Mesodermal cell (in vitro differentiated cells): ENCODE results near the gene GDF10.

Experiments used
- H3K27ac ChIP-seq: 2 replicates; pipeline ENCODE4 v1.7.0; 2013; ENCODE audit warnings: mild to moderate bottlenecking, low read depth, low read length, moderate library complexity; ENCODE audit not compliant: severe bottlenecking
- H3K36me3 ChIP-seq: 2 replicates; pipeline ENCODE4 v1.7.1; 2013; ENCODE audit warnings: mild to moderate bottlenecking, low read length, moderate library complexity; ENCODE audit not compliant: control insufficient read depth, insufficient read depth
- H3K4me1 ChIP-seq: one replicate; pipeline ENCODE4 v1.7.1; 2013; ENCODE audit warnings: mild to moderate bottlenecking, low read length; ENCODE audit not compliant: insufficient read depth, control insufficient read depth, poor library complexity, severe bottlenecking
- H3K4me3 ChIP-seq: 2 replicates; pipeline ENCODE4 v1.7.0; 2013; ENCODE audit warnings: low read length, control low read depth, mild to moderate bottlenecking; ENCODE audit not compliant: insufficient read depth, poor library complexity, severe bottlenecking; ENCODE audit errors: extremely low read depth
- H3K9me3 ChIP-seq: 2 replicates; pipeline ENCODE4 v1.7.1; 2013; ENCODE audit warnings: mild to moderate bottlenecking, low read length, moderate library complexity; ENCODE audit not compliant: control insufficient read depth
- WGBS, 2 experiments: methylation state at CpG; one replicate each; pipeline ENCODE4 v1.1.5; 2013; ENCODE audit warnings: missing lambda C conversion rate in 2 of 2; ENCODE audit not compliant: insufficient coverage in 2 of 2; 5-methylcytosine and 5-hydroxymethylcytosine counted together

GDF10 gene

GRCh38 chr10:47283848-47284247 lies 16.1 kb upstream of the GDF10 start:
- no peak overlapping the region for H3K27ac ChIP-seq
- no peak overlapping the region for H3K4me3 ChIP-seq
- no peaks in the 10 kb centered on the region for H3K9me3 ChIP-seq
- no peaks in the 10 kb centered on the region for H3K36me3 ChIP-seq
- H3K4me1 ChIP-seq = no peaks in the 10 kb centered on the region

- WGBS, 2 experiments = 71 to 79% methylated on average over 7 to 8 of the region's 8 CpGs
- H3K4me3 ChIP-seq = no peak overlapping the region
- H3K27ac ChIP-seq = no peak overlapping the region
- H3K4me1 ChIP-seq = no peaks in the 10 kb centered on the region
- H3K36me3 ChIP-seq = no peaks in the 10 kb centered on the region
- no peaks in the 10 kb centered on the region for H3K9me3 ChIP-seq
Observed at GRCh38 chr10:47285381-47286115, 14.4 kb upstream of the GDF10 start.

GRCh38 chr10:47286116-47286505 lies 13.9 kb upstream of the GDF10 start:
- Histone ChIP-seq H3K4me3 (no peak overlapping the region), H3K9me3 (no peaks in the 10 kb centered on the region), H3K27ac (no peak overlapping the region), H3K4me1 (no peaks in the 10 kb centered on the region), H3K36me3 (no peaks in the 10 kb centered on the region)
- 75 to 88% methylated on average over 4 of the region's 4 CpGs for WGBS, 2 experiments

GRCh38 chr10:47286591-47287315 lies 13.2 kb upstream of the GDF10 start:
- Histone ChIP-seq H3K4me3 (no peak overlapping the region), H3K9me3 (no peaks in the 10 kb centered on the region), H3K4me1 (no peaks in the 10 kb centered on the region), H3K27ac (no peak overlapping the region), H3K36me3 (no peaks in the 10 kb centered on the region)
- 90% methylated on average over 3 to 4 of the region's 4 CpGs for WGBS, 2 experiments

GRCh38 chr10:47287365-47287802 lies 12.6 kb upstream of the GDF10 start:
- Histone ChIP-seq H3K4me3 (no peak overlapping the region), H3K36me3 (no peaks in the 10 kb centered on the region), H3K9me3 (no peaks in the 10 kb centered on the region), H3K27ac (no peak overlapping the region), H3K4me1 (no peaks in the 10 kb centered on the region)
- WGBS, 2 experiments = 74 to 86% methylated on average over 8 to 12 of the region's 12 CpGs

GRCh38 chr10:47287805-47288204 lies 12.2 kb upstream of the GDF10 start:
- Histone ChIP-seq H3K9me3 (no peaks in the 10 kb centered on the region), H3K4me1 (no peaks in the 10 kb centered on the region), H3K36me3 (no peaks in the 10 kb centered on the region), H3K4me3 (no peak overlapping the region), H3K27ac (no peak overlapping the region)
- WGBS, 2 experiments = 88 to 97% methylated on average over 6 of the region's 6 CpGs

- no peak overlapping the region for H3K27ac ChIP-seq
- H3K4me3 ChIP-seq = no peak overlapping the region
- H3K9me3 ChIP-seq = no peaks in the 10 kb centered on the region
- H3K4me1 ChIP-seq = no peaks in the 10 kb centered on the region
- H3K36me3 ChIP-seq = no peaks in the 10 kb centered on the region
- WGBS, 2 experiments = 90 to 95% methylated on average over 6 of the region's 8 CpGs
Observed at GRCh38 chr10:47288236-47288635, 11.8 kb upstream of the GDF10 start.

GRCh38 chr10:47288916-47289495 lies 11.0 kb upstream of the GDF10 start:
- 91 to 92% methylated on average over 5 to 7 of the region's 9 CpGs for WGBS, 2 experiments
- no peak overlapping the region for H3K4me3 ChIP-seq
- H3K4me1 ChIP-seq = no peaks in the 10 kb centered on the region
- no peak overlapping the region for H3K27ac ChIP-seq
- no peaks in the 10 kb centered on the region for H3K9me3 ChIP-seq
- H3K36me3 ChIP-seq = no peaks in the 10 kb centered on the region

- H3K4me3 ChIP-seq = no peak overlapping the region
- no peaks in the 10 kb centered on the region for H3K36me3 ChIP-seq
- no peak overlapping the region for H3K27ac ChIP-seq
- WGBS, 2 experiments = 92 to 100% methylated on average over 1 to 6 of the region's 6 CpGs
- no peaks in the 10 kb centered on the region for H3K4me1 ChIP-seq
- no peaks in the 10 kb centered on the region for H3K9me3 ChIP-seq
Observed at GRCh38 chr10:47289921-47290320, 10.1 kb upstream of the GDF10 start.

- Histone ChIP-seq H3K9me3 (no peaks in the 10 kb centered on the region), H3K27ac (no peak overlapping the region), H3K4me1 (no peaks in the 10 kb centered on the region), H3K36me3 (no peaks in the 10 kb centered on the region), H3K4me3 (no peak overlapping the region)
- WGBS, 2 experiments = 74 to 88% methylated on average over 2 to 3 of the region's 3 CpGs
Observed at GRCh38 chr10:47290338-47290737, 9.7 kb upstream of the GDF10 start.

GRCh38 chr10:47291682-47292081 lies 8.3 kb upstream of the GDF10 start:
- Histone ChIP-seq H3K27ac (no peak overlapping the region), H3K4me1 (no peaks in the 10 kb centered on the region), H3K4me3 (no peak overlapping the region), H3K36me3 (no peaks in the 10 kb centered on the region), H3K9me3 (no peaks in the 10 kb centered on the region)
- 73 to 89% methylated on average over 2 to 3 of the region's 3 CpGs for WGBS, 2 experiments
